ENCODE measurements around the gene DIAPH2.

DNA sequence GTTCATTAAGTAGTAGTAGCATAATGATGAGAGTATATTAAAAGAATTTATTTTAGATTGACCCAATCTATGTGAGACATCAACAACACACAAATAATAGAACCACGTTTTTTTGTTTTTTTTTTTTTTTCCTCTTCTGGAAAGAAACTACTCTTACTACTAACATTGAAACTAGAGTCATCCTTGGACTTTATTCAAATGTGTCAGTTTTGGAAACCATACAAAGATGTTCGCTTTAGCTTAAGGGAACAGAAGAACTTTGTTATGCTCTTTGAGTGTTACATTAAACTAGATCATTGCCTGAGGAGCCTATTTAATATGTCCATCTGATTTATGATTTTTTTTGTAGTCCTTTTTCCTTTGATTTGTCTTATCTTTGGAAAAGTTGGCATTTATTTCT is 365.8 kb downstream of the DIAPH2 start:
- TF ChIP-seq, protein P1, sequence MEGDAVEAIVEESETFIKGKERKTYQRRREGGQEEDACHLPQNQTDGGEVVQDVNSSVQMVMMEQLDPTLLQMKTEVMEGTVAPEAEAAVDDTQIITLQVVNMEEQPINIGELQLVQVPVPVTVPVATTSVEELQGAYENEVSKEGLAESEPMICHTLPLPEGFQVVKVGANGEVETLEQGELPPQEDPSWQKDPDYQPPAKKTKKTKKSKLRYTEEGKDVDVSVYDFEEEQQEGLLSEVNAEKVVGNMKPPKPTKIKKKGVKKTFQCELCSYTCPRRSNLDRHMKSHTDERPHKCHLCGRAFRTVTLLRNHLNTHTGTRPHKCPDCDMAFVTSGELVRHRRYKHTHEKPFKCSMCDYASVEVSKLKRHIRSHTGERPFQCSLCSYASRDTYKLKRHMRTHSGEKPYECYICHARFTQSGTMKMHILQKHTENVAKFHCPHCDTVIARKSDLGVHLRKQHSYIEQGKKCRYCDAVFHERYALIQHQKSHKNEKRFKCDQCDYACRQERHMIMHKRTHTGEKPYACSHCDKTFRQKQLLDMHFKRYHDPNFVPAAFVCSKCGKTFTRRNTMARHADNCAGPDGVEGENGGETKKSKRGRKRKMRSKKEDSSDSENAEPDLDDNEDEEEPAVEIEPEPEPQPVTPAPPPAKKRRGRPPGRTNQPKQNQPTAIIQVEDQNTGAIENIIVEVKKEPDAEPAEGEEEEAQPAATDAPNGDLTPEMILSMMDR (conservative IDR thresholded peaks at IDR 0.05; ENCODE audit: low read length), result no peak
- TF ChIP-seq EZH2phosphoT487 (IDR thresholded peaks at IDR 0.05; ENCODE audit: borderline replicate concordance), result no peak
